ENCODE results near the gene SPINT1.

- TF ChIP-seq CTCF (IDR thresholded peaks at IDR 0.05; ENCODE audit: low read depth, low read length, missing input control) (peak; percentile 54), TAF1 (conservative IDR thresholded peaks at IDR 0.05) (no peak), JUND (IDR thresholded peaks at IDR 0.05) (no peak), EGR1 (IDR thresholded peaks at IDR 0.05; ENCODE audit: low read depth in 2 of 2) (no peak)
- TF ChIP-seq, protein P1, sequence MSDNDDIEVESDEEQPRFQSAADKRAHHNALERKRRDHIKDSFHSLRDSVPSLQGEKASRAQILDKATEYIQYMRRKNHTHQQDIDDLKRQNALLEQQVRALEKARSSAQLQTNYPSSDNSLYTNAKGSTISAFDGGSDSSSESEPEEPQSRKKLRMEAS (IDR thresholded peaks at IDR 0.05) = no peak
Measured at GRCh38 chr15:40894681-40895448, 51.0 kb downstream of the SPINT1 start.

All from liver (tissue), 3 donors.